GM18526 (cell line): ENCODE results near the gene RHBDD2.
A peak's percentile ranks its signal among the peaks of the same experiment; 100 is the strongest.

Experiments used
- POLR2A ChIP-seq: IDR thresholded peaks from 3 replicates; pipeline ENCODE4 v1.6.1; 2011; ENCODE audit not compliant: insufficient read length; ENCODE audit errors: extremely low read depth

Gene RHBDD2

DNA sequence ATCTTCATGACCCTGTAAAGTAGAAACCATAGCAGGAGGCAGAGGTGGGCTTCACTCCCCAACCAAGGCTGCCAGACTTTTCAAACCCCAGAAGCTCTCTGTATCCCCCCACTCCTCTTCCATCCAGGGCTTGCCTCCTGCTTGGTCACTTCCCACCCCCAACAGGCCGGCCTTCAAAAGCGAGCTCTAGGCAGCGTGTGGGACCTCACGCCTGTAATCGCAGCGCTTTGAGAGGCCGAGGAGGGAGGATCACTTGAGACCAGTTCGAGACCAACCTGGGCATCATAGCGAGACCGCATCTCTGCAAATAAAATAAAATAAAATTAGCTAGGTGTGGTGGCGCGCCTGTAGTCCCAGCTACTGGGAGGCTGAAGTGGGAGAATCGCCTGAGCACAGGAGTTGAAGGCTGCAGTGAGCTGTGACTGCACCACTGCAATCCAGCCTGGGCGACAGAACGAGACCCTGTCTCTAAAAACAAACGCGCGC lies 35.4 kb downstream of the RHBDD2 start:
- no peak for TF ChIP-seq POLR2A

DNA sequence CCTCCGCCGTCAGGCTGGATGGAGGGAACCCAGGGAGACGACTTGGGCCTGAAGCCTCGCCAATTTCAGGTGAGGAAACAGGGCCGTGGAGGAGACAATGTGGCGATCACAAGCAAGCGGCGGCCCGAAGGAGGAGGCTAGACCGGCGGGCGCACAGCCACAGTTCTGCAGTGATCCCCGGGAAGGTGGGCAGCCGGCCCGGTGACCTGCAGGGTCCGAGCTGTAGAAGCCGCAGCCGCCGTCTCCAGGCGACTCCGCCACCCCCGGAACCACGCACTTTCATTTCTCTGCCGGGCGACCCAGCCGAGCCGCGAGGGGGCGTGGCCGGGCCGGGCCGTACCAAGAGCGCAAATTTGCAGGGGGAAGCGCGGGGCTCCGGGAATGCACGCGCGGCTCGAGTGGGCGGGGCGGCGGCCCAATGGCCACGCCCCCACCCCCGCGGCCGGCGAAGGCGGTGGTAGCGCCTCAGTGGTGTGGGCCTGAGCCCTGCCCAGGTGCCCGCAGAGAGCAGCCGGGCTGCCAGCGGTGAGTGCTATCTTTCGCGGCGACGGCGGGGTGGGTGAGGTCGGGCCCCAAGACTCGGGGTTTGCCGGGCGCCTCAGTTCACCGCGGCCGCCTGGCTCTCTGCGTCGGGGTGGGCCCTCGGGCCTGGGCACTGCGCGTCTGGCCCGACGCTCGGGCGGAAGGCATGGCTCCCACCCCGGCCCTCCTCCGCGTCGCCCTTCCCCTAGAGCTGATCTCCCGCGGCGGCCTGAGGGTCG lies 36.0 kb downstream of the RHBDD2 start, which contains the start of gene POR:
POR (plus strand) TSS at position 501 of the 761 bp plus-strand sequence. CDS start 38,847 bp downstream, outside the sequence.
- TF ChIP-seq POLR2A = peak; percentile 100

DNA sequence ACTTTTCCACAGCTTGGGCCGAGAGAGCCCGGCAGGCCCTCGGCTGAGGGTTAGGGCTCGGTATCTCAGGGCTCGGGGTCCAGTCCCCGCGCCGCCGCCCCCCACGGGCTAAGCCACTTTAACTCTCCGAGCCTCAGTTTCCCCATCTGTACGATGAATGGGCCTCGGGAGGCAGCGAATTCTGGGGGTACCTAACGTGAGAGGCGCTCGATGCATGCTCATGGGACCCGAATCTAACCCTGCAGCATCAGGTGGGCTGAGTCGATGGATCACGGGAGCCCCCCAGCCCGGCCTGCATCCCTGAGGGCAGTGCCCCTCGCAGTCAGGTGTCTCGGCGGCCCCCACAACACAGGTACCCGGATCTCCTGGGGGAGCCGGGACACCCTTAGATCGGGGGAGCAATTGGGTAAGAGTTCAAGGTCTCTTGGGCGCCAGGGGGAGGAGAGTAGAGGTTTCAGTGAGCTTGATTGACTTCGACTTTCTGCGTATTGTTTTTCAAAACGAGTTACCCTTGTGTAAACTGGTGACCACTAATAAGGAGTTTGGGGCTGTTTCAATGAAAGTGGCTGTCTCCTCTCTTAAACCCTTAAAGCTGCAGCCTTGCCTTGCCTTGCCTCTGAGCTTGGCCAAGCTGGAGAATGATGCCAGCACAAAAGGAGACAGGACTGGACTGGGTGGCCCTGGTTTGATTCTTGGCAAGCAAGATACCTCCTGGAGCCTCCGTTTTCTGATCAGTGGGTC lies 36.8 kb downstream of the RHBDD2 start:
- TF ChIP-seq POLR2A = no peak

DNA sequence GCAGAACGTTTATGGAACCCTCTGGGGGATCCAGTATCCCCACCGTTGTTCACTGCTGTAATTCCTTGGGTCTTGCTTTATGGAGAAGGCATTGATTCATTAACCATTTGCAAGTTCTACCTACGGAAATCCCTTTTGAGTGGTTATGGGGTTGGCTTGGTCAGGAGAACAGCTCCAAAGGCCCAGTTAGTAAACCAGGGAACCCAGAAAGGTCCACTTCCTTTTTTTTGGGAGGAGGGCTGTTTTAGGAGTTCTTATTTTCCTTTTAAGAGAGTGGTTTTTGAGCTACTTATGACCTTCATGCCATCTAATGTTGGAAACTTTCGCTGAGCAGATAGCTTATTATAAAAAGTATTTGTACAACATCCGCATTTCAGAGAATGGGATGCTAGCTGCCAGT lies 37.4 kb downstream of the RHBDD2 start:
- no peak for TF ChIP-seq POLR2A

DNA sequence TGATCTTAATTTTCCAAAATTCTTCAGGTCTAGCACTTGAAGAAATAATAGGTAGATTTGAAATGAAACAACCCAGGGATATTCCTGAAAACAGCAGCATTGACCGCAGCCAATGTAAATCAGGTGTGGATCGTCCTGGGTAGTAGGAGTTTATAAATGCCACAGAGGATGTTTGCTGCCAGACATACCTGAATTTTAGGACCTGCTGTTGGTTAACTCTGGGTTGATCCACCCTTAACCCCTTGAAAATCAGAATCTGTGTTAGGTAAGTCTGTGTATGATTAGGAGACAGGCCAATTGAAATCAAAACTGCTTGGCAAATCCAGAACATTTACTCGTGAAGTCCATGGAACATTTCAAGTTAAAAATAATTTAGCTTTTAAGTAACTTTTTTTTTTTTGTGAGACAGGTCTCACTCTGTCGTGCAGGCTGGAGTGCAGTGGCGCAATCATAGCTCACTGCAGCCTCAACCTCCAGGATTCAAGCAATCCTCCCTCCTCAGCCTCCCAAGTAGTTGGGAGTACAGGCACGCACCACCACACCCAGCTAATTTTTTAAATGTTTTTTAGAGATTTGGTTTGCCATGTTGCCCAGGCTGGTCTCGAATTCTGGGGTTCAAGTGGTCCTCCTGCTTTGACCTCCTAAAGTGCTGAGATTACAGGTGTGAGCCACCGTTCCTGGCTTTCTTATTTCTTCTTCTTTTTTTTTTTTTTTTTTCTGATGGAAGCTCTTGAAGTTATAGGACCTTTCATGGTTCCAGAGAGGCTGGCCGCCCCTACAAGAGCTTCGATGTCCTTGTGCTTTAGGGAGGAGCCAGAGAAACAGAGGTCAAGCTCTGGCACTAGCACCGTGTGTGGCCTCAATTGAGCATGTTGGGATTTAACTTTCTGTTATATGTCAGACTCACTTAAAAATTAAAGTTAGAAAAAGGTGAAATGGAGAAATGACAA lies 38.1 kb downstream of the RHBDD2 start:
- no peak for TF ChIP-seq POLR2A

DNA sequence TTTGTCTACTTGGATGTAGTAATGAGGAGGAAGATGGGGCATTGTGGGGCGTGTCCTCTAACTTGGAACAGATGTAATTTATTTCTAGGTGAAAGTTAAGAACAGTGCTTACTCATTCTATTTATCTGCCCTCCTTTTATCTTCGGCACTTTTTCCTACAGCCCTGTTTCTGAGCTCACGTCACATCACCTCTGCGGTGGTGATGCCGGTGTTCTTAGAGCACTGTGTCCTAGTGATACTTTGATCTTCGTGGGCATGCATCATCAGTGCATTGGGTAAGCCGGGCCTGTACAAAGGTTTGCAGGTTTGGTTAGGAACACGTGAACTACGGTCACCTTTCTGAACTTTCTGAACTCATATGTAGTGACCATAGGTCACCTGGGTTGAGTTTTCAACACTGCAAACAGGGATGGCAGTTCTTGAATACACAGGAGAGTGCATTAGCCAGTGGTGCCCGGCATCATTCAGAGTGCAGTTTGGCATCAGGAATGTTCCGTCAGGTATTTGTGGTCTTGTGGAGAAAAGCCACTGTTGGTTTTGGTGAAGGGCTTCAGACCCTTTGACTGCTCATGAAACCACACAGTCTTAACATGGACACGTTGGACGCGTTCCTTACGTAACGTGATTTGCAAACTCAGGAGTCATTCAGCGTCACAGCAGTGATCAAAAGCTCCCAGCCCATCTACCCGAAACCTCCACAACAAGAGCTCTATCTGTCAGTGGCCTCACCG lies 41.8 kb downstream of the RHBDD2 start:
- no peak for TF ChIP-seq POLR2A

DNA sequence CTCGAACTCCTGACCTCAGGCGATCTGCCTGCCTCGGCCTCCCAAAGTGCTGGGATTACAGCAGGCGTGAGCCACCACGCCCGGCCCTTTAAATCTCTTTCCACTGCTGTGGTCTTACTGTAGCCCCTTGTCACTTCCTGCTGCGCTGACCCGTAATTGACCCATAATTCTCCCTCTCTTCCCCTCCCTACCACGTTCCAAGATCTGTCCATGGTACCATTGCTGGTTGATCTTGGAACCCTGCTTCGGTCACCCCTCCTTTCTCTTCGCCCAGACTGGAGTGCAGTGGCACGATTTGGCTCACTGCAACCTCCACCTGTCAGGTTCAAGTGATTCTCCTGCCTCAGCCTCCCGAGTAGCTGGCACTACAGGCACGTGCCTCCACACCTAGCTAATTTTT lies 42.6 kb downstream of the RHBDD2 start:
- no peak for TF ChIP-seq POLR2A

DNA sequence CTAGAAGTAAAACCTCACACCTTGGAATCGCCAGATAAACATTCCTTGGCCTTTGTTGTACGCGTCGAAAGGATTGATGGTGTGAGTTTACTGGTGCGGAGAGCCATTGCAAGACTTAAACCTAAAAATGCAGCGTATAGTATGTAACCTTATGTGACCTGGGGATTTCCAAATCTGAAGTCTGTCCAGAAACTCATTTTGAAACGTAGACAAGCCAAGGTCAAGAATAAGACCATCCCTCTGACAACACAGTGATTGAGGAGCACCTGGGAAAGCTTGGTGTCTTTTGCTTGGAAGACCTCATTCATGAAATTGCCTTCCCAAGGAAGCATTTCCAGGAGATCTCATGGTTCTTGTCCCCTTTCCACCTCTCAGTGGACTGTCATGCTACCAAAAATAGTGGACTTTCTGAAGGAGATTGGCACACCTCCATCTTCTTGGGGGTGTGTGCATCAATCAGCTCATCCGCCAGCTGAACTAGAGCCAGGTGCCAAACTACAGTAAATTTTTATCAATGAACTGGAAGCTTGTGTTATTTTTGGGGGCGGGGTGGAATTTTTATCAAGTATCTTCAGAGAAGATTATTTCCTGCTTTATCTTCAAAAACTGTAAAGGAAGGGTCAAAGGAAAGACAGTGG lies 44.3 kb downstream of the RHBDD2 start:
- TF ChIP-seq POLR2A = no peak

DNA sequence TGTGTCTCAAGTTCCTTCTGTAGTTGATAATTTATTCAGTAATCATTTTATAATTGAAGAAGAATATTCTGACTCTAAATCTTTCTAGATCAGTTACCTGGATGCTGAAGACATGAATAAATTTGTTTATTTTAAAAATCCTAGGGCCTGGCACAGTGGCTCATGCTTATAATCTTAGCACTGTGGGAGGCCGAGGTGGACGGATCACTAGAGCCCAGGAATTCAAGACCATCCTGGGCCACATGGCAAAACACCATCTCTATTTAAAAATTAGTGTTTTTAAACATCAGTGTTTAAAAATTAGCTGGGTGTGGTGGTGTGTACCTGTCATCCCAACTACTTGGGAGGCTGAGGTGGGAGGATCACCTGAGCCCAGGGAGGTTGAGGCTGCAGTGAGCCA lies 45.4 kb downstream of the RHBDD2 start:
- TF ChIP-seq POLR2A = no peak

DNA sequence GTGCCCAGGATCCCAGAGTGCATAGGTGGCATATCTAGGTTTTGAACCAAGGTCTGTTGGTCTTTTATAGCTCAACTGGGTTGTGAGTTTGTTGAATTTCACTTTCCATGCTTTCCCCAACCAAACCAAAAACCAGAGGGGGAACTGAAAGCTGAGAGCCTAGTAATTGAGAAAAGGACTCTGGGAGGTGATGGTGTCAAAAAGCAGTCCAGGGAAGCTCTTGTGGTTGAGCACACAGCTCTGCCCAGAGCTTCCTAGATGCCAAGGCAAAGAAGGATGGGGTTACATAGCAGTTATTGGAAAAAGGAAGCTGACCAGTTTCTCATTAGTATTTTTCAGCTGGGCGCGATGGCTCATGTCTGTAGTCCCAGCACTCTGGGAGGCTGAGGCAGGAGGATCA lies 46.1 kb downstream of the RHBDD2 start:
- TF ChIP-seq POLR2A = no peak

DNA sequence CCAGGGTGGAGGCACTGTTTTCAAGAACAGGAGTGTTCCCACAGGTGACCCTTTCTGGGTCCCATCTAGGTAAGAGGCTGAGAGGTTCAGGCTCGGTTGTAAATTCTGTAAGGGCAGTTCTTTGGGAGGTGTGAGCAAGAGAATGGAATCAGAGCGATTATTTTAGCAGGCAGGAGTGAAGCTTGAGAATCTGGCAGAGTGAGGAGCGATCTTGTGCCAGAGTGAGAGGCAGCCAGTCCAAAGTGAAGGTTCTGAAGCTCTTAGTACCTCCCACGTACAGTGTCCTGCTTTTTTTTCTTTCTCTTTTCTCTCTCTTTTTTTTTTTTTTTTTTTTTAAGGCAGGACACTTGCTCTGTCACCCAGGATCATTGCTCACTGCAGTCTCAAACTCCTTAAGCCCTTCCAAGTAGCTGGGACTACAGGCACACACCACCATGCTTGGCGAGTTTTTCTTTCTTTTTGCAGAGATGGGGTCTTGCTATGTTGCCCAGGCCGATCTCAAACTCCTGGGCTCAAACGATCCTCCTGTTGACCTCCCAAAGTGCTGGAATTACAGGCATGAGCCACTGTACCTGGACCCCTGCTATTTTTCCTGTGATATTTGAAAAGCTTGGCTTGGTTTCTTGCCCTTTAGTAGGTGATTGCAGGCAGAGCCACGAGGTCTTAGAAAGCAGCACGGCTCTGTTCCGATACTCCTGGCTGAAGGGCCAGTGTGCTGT lies 47.0 kb downstream of the RHBDD2 start:
- TF ChIP-seq POLR2A = no peak

DNA sequence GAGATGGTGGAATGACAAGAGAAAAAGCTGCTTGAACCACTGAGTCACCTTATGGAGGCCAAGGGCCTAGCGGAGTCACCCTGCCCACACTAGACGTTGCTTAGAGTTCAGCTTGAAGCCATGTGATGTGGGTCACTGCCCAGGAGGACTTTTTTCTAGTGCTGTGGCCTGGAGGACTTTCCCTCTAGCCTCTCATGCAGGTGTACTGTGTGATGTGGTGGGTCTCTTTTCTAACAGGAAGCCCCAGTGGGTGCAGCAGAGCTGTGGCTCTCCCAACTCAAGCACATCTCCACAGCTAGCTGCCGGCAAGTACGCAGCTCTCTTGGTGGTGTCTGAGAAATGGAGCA lies 49.7 kb downstream of the RHBDD2 start:
- TF ChIP-seq POLR2A = no peak

DNA sequence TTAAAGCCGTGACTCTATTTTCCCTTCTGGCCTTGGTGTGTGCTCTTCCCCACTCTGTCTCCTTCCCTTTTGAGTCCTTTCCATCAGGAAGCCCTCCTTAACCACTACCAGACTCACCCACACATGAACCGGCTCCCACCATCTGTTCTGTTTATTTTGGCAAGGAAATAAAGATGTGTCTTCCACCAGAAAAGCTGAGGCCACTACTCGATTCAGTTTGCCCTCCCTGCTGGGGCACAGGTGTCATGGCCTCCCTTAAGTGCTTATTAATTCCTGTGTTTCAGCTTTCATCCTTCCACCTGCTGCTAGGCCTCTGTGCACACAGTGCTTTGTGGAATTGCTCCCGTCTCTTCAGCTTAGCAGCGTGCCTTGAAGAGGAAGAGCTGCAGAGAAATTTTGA lies 52.8 kb downstream of the RHBDD2 start:
- TF ChIP-seq POLR2A = no peak
